CD4-positive, alpha-beta T cell treated with Interleukin-4 for 4 hours (primary cell): ENCODE data around the gene MOSPD2.

Experiments
- DNase-seq: peaks from one replicate; pipeline ENCODE4 v3.0.0-alpha.2; 2020

MOSPD2 gene

DNA sequence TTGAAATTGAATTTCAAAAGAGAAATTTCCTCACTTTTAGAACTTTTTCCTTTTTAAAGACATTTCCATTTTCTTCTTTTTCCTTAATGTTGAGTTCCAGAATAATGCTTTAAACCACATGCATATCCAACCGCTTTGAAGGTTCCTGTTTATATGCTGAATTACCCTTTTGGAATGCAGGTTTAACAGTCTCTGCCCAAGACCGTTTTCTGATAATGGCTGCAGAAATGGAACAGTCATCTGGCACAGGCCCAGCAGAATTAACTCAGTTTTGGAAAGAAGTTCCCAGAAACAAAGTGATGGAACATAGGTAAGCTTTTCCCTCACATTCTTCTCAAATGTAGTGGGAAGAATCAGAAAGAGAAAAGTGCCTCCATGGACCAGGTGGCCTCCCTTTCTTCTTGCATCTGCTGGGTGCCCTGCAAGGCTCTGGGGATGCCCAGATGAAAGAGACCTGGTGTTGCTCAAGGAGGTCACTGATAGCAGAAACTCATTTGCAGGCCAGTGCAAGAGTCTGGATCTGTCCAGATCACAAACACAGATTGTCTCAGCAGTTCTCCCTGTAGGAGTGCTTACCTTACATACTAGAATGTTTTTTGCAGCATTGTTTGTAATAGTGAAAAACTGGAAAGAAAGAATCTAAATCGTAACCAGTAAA lies 42.9 kb downstream of the MOSPD2 start:
- no peak for DNase-seq

DNA sequence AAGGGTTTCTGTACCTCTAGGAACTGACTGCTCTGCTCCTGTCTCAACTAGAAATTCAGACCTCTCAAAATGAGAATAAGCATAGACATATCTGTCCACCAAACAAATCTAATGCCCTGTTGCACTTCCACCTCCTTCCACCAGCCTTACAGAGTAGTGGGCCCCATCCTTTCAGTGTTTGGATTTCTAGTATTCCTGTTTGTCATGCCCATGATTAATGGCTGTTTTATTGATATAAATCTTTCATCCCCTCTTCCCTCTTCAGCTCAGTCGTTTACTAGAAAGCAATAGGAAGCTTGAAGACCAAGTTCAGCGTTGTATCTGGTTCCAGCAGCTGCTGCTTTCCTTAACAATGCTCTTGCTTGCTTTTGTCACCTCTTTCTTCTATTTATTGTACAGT lies 46.2 kb downstream of the MOSPD2 start:
- DNase-seq, result no peak

DNA sequence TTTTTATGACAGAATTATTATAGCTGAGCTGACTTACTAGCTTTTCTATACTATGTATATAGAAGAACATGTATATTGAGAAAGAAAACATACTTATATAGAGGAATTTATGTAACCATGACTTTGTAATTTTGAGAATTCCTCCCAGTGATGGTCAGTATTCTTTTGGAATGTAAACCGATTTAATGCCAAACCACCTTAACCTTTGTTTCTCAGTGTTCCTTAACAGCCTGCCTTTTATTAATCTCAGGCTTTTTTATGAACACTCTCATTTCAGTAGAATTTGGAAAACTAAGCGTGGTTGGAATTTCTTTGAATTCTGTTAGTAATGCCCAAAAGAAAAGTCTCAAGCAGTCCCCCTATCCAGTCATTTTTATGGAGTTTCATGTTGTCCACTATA lies 47.0 kb downstream of the MOSPD2 start:
- no peak for DNase-seq

DNA sequence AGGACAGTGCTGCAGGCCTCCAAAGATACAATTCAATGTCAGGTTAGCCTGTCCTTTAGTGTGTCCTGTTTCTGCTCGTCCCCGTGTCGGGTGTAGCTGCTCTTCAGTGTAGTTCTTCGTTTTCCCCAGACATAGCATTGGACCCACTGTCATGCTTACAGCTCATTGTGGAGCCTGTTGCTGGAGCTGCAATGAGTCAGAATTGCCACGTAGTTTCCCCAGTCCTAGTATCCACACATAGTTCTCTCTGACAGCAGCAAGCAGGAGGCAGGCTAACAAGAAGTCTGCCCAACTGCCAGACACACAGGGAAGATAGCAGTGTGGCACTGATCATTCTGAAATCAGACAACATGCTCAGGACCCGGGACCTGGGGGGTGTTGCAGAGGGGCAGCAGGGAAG lies 49.2 kb downstream of the MOSPD2 start:
- DNase-seq, result no peak

DNA sequence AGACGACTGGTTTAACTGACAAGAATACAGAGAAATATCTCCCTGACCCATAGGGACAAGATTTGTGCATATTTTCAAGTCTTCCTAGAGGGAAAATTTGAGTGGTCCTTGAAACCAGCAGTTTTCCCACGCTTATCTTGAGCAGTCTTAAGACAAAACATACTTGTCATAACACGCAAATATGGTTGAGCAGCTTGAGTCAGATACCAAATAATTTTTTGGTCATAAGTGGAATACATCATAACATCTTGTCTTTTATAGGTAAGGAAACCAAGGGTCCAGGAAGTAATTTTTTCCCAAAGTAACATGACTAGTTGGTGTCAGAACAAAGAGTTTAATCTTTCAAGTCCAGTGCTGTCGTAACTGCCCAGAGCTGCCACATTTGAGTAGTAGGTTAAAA lies 50.5 kb downstream of the MOSPD2 start:
- DNase-seq, result no peak

DNA sequence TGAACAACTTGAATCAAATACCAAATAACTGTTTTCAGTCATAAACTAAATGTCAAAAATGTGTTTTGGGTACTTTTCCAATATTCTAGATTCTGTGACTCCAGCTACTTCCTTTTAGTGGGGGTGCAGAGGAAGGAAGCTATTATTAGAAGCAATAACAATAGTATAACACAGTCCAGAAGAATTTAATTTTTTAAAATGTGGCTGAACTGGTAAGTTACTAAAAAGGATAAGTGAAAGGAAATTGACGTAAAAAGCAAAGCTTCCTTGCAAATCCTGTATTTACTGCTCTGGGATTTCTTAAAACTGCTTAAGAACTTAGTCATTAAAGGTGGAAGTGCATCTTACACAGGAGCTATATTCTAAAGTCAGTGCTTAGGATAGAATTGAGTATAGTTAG lies 53.2 kb downstream of the MOSPD2 start:
- DNase-seq, result no peak

DNA sequence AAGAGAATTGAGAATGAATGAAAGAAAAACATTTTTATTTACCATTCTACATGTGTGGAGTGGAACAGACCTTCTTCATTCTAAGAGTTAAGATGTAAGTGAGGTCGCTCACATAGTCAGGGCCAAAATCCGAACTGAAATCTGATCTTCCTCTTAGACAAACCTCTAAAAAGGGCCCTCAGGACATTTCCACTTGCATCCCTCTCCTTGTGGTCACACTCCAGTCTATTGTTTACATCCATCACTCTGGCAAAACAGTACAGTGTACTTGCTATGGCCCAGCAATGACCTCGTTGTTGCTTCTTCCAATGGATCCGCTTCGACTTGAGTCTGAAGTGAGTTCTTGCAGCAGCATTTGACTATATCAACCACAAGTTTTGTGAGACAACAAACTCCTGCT lies 54.2 kb downstream of the MOSPD2 start:
- DNase-seq, result no peak

DNA sequence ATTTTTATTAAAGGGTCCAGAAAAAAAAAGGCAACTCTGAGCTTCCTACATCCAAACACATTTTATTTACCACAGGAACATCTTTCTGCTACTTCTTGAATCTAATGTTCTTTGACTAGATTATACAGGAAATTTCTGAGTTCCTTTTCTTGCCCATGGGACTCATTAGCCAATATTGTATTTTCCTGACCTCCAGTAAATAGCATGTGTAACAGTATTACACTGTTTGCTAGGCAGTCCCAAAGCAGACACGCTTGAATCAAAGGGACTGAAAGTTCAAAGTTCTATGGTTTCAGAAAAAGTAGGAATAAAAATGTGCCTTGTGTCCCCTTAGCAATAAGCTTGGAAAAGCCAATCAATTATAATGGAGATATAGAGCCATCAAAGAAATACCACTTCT lies 57.4 kb downstream of the MOSPD2 start:
- DNase-seq, result no peak

DNA sequence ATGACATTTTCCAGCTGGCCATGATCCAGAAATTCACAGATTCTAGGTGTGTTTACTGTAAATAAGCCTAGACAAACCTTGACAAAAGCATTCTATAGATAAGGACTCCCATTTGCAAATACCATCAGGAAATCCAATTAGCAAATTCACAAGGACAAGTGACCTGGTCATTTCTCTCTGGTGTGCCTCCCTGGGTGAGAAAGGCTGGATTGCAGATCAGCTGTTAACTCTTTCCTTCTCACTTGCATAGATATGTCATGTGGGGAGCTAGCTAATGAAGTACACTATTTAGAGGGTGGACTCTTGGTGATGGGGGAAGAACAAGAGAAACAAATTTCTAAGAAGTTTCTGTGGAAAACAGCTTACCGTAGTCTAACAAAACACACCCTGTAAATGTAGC lies 58.9 kb downstream of the MOSPD2 start:
- no peak for DNase-seq

DNA sequence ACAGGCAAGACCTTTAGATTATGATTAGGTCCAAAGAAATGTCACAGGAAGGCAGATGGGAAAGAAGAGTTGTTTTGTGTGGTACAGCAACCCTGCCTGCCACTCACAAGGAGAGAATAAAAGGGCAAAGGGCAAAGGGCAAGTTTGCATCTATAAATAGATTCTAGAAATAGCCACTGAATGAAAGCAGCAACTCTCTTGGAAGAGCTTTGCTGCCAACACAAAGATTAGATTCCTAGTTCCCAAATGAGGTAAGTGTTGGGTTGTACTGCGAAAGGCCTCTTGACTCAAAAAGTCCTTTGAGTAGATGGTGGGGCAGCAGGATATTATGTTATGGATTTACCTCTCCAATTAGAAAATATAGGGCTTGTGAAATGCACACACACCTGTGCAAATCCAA lies 61.2 kb downstream of the MOSPD2 start:
- DNase-seq, result no peak

DNA sequence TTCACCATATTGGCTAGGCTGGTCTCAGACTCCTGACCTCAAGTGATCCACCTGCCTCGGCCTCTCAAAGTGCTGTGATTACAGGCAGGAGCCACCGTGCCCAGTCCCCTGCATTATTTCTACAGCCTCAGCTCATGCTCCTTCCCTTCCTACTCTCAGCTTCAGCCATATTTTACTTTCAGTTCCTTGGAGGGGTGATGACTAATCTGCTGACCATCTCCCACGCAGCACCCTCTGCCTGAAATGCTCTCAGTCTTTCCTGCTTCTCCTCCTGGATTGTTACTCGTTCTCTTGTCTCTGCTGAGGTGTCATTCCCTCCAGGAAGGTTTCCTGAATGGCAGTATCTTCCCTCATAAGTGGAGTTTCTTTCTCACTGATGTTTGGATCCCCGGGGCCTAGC lies 63.3 kb downstream of the MOSPD2 start:
- DNase-seq, result no peak

DNA sequence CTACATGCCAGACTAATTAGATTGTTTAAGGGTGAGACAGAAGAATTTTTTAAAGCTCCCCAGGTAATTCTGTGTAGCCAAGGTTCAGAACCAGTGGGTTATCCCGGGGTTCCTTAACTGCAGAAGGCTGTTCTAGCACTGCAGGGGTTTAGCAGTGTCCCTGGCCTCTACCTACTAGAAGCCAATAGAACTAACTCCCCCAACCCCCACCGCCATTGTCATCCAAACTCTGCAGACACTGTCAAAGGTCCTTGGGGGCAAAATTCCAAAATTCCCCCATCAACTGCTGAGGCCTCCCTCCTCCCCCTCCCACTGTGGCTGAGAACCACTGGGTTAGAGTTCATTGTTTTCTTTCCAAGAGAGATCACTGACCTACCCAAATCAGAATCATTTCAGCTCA lies 66.4 kb downstream of the MOSPD2 start:
- no peak for DNase-seq

DNA sequence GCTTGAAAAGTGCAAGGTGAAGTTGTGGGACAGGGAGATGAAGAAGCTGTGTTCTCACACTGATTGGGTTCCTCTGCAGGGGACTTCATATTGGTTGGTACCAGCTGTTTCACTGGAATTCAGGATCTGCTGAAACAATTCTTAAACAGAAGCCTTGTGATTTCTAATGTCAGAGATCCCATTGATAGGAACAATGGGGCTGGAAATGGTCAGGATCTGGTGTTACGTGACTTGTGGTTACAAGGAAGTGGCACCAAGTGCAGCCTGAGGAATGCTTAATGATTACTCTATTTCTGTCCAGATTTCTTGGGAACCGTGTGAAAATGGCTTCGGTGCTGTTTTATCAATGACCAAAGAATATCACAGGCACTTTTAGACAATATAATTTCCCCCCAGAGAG lies 68.1 kb downstream of the MOSPD2 start:
- DNase-seq, result no peak

DNA sequence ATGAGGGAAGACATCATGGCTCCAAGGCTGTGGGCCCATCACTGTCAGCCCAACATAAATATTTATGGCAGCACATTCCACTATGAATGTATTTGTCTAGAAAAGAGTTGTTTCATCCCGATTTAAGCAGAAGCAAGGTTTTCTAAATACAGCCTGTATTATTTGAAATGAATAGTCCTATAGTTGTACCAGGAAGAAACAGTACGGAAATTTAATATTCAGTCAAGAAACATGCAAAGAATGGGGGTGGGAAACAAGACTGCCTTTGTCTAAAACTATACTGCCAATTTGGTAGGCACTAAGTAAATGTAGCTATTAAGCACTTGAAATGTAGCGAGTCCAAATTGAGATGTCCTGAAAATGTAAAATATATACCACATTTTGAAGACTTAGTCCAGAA lies 69.1 kb downstream of the MOSPD2 start:
- DNase-seq, result no peak

DNA sequence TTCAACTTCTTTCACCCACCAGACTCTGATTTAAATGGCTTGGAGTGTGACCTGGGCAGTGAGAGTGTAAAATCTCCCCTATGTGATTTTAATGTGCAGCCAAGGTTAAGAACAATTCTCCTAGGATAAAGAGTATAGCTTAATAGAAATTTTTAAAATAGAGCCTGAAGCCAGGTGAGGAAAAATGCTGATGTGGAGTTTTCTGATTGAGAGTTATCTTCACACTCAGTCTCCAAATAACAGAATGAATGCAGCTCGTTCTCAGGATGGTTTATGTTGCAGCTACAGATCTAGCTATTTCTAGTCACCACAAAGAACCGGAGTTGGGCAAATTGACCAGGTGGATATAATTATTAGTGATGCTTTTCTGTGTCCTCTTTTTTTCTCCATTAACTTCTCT lies 70.7 kb downstream of the MOSPD2 start:
- DNase-seq, result no peak

DNA sequence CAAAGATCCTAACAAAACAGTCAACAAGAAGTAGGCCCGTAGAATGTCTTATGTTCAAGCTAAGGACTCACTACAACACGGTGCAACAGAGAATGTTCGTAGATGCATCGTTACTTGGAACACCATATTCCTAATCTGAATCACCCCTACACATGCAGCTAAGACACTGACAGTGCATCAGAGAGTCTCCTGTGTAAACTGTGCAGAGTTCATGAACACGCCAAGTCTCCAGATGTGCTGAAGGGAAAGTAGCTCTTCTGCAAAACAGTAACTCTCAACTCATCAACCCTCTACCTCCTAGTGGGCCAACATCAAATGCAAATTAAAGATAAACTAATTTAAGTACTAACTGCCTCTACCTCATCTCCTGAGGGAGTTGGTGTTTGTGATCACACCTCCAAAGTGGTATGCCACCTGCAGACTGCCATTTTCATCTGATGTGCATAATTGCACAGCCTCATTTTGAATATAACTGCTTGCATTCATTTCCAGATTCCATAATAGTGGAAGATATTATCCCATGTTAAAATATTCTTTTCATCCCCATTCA lies 73.5 kb downstream of the MOSPD2 start:
- no peak for DNase-seq

DNA sequence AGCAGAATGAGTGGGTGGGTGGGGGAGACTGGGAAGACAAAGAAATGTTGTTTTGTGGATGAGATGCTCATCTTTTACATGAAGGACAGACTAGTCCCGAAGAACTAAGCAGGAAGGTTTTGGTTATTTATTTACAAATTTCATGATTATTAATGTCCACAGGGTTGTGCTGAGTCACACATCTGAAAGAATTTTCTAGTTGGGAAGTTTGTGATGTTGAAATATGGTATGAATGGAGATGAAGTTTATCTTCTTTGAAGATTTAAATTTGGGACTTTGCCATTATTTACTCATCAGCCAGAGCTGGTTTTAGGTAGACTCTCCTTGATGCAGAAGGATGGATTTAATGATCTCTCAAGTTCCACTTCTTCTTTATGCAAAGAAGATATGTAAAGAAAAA lies 75.5 kb downstream of the MOSPD2 start:
- no peak for DNase-seq

DNA sequence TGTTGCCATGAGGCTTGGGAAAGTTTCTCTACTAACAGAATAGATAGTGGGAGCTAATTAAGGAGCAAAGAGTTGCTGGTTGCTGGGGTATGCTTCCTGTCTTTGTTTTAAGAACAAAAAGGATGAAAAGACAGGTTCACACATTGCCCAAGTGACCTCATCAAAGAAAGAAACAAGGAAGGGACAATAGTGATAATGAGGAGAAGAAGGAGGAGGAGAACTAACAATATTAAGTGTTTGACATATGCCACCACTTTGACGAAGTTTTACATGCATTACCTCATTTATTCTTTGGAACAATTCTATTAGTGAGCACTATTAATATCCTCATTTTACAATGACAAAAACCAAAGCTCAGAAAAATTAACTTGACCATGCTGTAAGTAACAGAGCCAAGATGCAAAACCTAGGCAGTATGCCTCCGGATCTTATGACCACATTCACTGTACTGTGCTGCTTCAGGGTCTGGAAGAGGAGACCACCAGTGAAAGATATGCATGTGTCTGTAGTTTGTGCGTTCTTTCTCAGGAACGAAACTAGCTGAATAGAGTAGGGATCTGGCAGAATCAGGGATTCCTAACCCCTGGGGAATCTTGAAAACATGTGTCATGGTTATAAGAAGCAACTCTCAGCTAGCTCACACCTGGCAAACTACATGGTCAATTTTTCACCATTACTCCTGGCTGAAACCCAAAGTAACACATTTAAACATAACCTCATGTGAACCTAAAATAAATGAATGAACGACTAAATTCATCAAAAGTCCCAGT lies 83.8 kb downstream of the MOSPD2 start:
- no peak for DNase-seq

DNA sequence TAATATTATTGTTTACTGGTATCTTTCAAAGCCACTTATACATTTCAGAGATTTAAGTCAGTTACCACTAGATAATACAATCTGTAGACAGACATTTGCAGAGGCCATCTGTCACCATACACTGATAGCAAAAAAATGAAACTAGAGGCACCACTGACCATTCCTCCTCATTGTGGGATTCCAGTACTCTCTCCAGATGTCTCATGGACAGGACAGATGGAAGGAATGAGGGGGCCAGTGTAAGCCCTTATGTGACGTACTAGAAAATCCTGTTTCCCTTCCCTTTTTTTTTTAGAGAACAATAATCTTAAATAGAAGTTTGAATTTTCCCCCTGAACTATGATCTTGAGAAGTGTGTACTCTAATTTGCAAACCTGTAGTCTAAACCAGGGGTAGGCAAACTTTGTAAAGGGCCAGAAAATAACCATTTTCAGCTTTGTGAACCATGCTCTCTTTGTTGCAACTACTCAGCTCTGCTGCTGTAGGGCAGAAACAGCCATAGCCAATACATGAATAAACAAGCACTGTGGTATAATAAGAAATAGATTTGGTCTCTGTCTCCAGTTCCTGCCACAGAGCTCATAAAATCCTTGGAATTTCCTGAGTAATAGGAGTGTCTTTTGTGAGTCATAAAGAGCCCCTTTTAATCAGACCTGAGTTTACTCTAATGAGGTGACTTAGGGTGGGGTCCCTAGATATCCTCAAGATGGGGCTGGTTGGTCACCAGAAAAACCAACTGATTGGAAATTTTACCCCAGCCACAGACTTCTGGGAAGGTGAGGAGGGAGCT lies 90.4 kb downstream of the MOSPD2 start:
- DNase-seq, result no peak

DNA sequence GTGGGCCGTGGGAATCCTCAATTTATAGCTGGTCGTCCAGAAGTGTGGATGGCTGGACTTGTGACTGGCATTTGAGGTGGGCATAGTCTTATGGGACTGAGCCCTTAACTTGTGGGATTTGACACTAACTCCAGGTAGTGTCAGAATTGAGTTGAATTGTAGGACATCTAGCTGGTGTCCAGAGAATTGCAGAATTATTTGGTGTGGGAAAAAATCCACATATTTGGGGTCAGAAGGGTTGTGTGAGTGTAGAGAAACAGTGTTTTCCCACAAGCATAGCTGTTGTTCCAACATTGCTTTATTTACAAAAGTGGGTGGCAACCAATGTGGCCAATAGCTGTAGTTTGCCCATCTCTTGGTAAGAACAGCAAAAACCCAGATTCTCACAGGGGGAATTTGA lies 91.3 kb downstream of the MOSPD2 start:
- no peak for DNase-seq
